PC-3 (cell line): ENCODE results near the gene PKD2L2.

Experiments used
- EZH2 ChIP-seq: fragments of 300-600 bp; sonication (generic); IDR thresholded peaks from one replicate; pipeline ENCODE4 v1.6.1; 2017; ENCODE audit warnings: antibody characterized with exemption, mild to moderate bottlenecking, low read length; ENCODE audit not compliant: unreplicated experiment
- TF ChIP-seq, protein P1 (sequence below): fragments of 300-600 bp; sonication (generic); conservative IDR thresholded peaks from 2 replicates; pipeline ENCODE4 v1.5.1; 2017; ENCODE audit warnings: antibody characterized with exemption, low read depth, mild to moderate bottlenecking, low read length

DNA sequence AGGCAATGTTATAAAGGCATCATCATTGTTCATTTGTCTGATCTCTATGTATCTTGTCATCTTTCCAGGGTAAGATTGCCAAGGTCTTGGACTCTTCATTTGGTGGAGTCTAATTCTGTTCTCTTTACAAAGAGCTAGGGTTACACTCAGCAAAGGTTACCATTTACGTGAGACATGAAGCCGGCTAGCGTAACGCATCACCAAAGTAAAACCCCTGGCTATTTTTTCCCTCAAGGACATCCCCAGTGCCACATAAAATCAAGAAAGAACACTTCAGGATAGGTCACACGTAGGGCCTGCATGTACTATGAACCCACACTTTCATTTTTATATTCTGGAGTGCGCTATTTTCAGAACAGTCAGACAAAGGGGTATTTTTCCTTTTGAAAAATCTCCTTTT, 41.6 kb upstream of the PKD2L2 start:
- TF ChIP-seq, protein P1, sequence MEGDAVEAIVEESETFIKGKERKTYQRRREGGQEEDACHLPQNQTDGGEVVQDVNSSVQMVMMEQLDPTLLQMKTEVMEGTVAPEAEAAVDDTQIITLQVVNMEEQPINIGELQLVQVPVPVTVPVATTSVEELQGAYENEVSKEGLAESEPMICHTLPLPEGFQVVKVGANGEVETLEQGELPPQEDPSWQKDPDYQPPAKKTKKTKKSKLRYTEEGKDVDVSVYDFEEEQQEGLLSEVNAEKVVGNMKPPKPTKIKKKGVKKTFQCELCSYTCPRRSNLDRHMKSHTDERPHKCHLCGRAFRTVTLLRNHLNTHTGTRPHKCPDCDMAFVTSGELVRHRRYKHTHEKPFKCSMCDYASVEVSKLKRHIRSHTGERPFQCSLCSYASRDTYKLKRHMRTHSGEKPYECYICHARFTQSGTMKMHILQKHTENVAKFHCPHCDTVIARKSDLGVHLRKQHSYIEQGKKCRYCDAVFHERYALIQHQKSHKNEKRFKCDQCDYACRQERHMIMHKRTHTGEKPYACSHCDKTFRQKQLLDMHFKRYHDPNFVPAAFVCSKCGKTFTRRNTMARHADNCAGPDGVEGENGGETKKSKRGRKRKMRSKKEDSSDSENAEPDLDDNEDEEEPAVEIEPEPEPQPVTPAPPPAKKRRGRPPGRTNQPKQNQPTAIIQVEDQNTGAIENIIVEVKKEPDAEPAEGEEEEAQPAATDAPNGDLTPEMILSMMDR: no peak
- TF ChIP-seq EZH2: no peak
